AG10803 (cell line): ENCODE measurements around the gene MIF.
A peak's percentile ranks its signal among the peaks of the same experiment; 100 is the strongest.
"Not testable (repeated sequence)": the region's sequence is repeated elsewhere in the genome, so short reads cannot be mapped to it uniquely, and the experiment has no call there.

Experiments used
- DNase-seq: peaks from one replicate; pipeline ENCODE4 v3.0.0; 2010; ENCODE audit warnings: low read depth
- H3K4me3 ChIP-seq: 2 replicates; pipeline ENCODE4 v1.5.1; 2011; ENCODE audit warnings: mild to moderate bottlenecking, low read length, control low read depth
- CTCF ChIP-seq: conservative IDR thresholded peaks from 2 replicates; pipeline ENCODE4 v1.5.1; 2011; ENCODE audit warnings: mild to moderate bottlenecking, low read length, control low read depth, inconsistent platforms

Gene MIF

GRCh38 chr22:23862103-23862502 is 32.1 kb upstream of the MIF start:
- peak; percentile 43 for DNase-seq
- no peak overlapping the region for H3K4me3 ChIP-seq
- TF ChIP-seq CTCF = peak; percentile 64

GRCh38 chr22:23864499-23865154 is 29.6 kb upstream of the MIF start:
- not testable (repeated sequence) for DNase-seq, H3K4me3 ChIP-seq

GRCh38 chr22:23868580-23868979 is 25.6 kb upstream of the MIF start:
- H3K4me3 ChIP-seq = no peak overlapping the region
- no peak for TF ChIP-seq CTCF
- DNase-seq = no peak

- H3K4me3 ChIP-seq = no peak overlapping the region
- TF ChIP-seq CTCF = no peak
- DNase-seq = no peak
These were observed 19.3 kb upstream of the MIF start for GRCh38 chr22:23874871-23875270.

GRCh38 chr22:23875801-23876200 is 18.4 kb upstream of the MIF start:
- no peak for TF ChIP-seq CTCF
- no peak for DNase-seq
- H3K4me3 ChIP-seq = no peak overlapping the region

- TF ChIP-seq CTCF = no peak
- no peak for DNase-seq
- no peak overlapping the region for H3K4me3 ChIP-seq
These were observed 16.6 kb upstream of the MIF start for GRCh38 chr22:23877566-23877965.

- H3K4me3 ChIP-seq = no peak overlapping the region
- no peak for TF ChIP-seq CTCF
- no peak for DNase-seq
These were observed 16.0 kb upstream of the MIF start for GRCh38 chr22:23878219-23878618.

- no peak for TF ChIP-seq CTCF
- H3K4me3 ChIP-seq = no peak overlapping the region
- DNase-seq = no peak
These were observed 11.8 kb upstream of the MIF start for GRCh38 chr22:23882370-23882769.
